ENCODE data around the gene OPTN.

GRCh38 chr10:13117841-13118783 is 18.1 kb downstream of the OPTN start:
- TF ChIP-seq, protein P1, sequence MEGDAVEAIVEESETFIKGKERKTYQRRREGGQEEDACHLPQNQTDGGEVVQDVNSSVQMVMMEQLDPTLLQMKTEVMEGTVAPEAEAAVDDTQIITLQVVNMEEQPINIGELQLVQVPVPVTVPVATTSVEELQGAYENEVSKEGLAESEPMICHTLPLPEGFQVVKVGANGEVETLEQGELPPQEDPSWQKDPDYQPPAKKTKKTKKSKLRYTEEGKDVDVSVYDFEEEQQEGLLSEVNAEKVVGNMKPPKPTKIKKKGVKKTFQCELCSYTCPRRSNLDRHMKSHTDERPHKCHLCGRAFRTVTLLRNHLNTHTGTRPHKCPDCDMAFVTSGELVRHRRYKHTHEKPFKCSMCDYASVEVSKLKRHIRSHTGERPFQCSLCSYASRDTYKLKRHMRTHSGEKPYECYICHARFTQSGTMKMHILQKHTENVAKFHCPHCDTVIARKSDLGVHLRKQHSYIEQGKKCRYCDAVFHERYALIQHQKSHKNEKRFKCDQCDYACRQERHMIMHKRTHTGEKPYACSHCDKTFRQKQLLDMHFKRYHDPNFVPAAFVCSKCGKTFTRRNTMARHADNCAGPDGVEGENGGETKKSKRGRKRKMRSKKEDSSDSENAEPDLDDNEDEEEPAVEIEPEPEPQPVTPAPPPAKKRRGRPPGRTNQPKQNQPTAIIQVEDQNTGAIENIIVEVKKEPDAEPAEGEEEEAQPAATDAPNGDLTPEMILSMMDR (conservative IDR thresholded peaks at IDR 0.05): no peak
- no peak for TF ChIP-seq ZFX (IDR thresholded peaks at IDR 0.05)

Data from C4-2B (cell line).